GM12874 (cell line): ENCODE measurements around the gene CAPN10.

Experiments
- CTCF ChIP-seq: IDR thresholded peaks from 2 replicates; pipeline ENCODE4 v1.5.1; 2011; ENCODE audit warnings: low read depth, mild to moderate bottlenecking, control low read depth, low read length, moderate library complexity; ENCODE audit not compliant: insufficient read depth

The CAPN10 gene

GRCh38 chr2:240642061-240642805, 55.7 kb downstream of the CAPN10 start:
- TF ChIP-seq CTCF = no peak

GRCh38 chr2:240642806-240643092, 56.2 kb downstream of the CAPN10 start:
- no peak for TF ChIP-seq CTCF

- TF ChIP-seq CTCF = no peak
These were observed 56.7 kb downstream of the CAPN10 start for GRCh38 chr2:240643093-240643810.

- TF ChIP-seq CTCF = no peak
These were observed 57.2 kb downstream of the CAPN10 start for GRCh38 chr2:240643811-240644150.

- no peak for TF ChIP-seq CTCF
These were observed 57.7 kb downstream of the CAPN10 start for GRCh38 chr2:240644171-240644651.

GRCh38 chr2:240644859-240645301, 58.3 kb downstream of the CAPN10 start:
- no peak for TF ChIP-seq CTCF

- no peak for TF ChIP-seq CTCF
These were observed 58.8 kb downstream of the CAPN10 start for GRCh38 chr2:240645346-240645745.
